DND-41 (cell line): ENCODE measurements around the gene COA6.

Source experiments
- ATAC-seq: fragments of 200-7000 bp; cut with Tn5 transposase; 3 replicates; pipeline ENCODE4 v1.9.1; 2021; ENCODE audit warnings: low read depth; ENCODE audit not compliant: insufficient read depth
- DNase-seq: peaks from one replicate; pipeline ENCODE4 v3.0.0-alpha.2; 2020
- H2AFZ ChIP-seq: 2 replicates; pipeline ENCODE4 v1.6.0; 2012; ENCODE audit warnings: low read depth, low read length
- H3K27ac ChIP-seq: 2 replicates; pipeline ENCODE4 v1.5.1; 2012; ENCODE audit warnings: low read length, inconsistent platforms
- H3K27me3 ChIP-seq: fragments of 200-600 bp; sonication (generic); 2 replicates; pipeline ENCODE4 v1.6.0; 2012; ENCODE audit warnings: low read length, mild to moderate bottlenecking, inconsistent platforms; ENCODE audit not compliant: insufficient read depth, poor library complexity
- H3K36me3 ChIP-seq: 2 replicates; pipeline ENCODE4 v1.5.1; 2012; ENCODE audit warnings: low read length, inconsistent platforms; ENCODE audit not compliant: insufficient read depth
- H3K4me1 ChIP-seq: 2 replicates; pipeline ENCODE4 v1.5.1; 2012; ENCODE audit warnings: mild to moderate bottlenecking, low read length; ENCODE audit not compliant: insufficient read depth
- H3K4me2 ChIP-seq: 2 replicates; pipeline ENCODE4 v1.6.0; 2012; ENCODE audit warnings: mild to moderate bottlenecking, moderate library complexity, low read length, inconsistent platforms; ENCODE audit not compliant: insufficient read depth
- H3K4me3 ChIP-seq, 2 experiments: fragments of 200-600 bp in 1 of 2; shearing (Covaris generic) in 1 of 2; 2 replicates each; pipeline ENCODE4 v1.5.1; 2012 to 2016; ENCODE audit warnings: inconsistent platforms in 2 of 2, low read length in 2 of 2, mild to moderate bottlenecking in 2 of 2, low read depth in 1 of 2, moderate library complexity in 1 of 2
- H3K79me2 ChIP-seq: 2 replicates; pipeline ENCODE4 v1.6.0; 2012; ENCODE audit warnings: low read length, inconsistent platforms; ENCODE audit not compliant: insufficient read depth
- H3K9ac ChIP-seq: 2 replicates; pipeline ENCODE4 v1.6.0; 2012; ENCODE audit warnings: low read depth, mild to moderate bottlenecking, inconsistent platforms, low read length, moderate library complexity
- H3K9me3 ChIP-seq: 2 replicates; pipeline ENCODE4 v1.5.1; 2012; ENCODE audit warnings: low read length, moderate library complexity, mild to moderate bottlenecking, inconsistent platforms; ENCODE audit not compliant: insufficient read depth, severe bottlenecking
- H4K20me1 ChIP-seq: 2 replicates; pipeline ENCODE4 v1.6.0; 2012; ENCODE audit warnings: low read length; ENCODE audit not compliant: insufficient read depth
- CTCF ChIP-seq: IDR thresholded peaks from 2 replicates; pipeline ENCODE4 v1.5.1; 2012; ENCODE audit warnings: borderline replicate concordance, low read length, moderate library complexity, mild to moderate bottlenecking; ENCODE audit not compliant: poor library complexity, severe bottlenecking; ENCODE audit errors: extremely low read depth
- EZH2 ChIP-seq: IDR thresholded peaks from 3 replicates; pipeline ENCODE4 v1.6.1; 2012; ENCODE audit warnings: borderline replicate concordance, low read depth, mild to moderate bottlenecking, moderate library complexity, low read length, inconsistent platforms; ENCODE audit not compliant: severe bottlenecking

COA6 gene

GRCh38 chr1:234342774-234343173 lies 30.5 kb upstream of the COA6 start:
- no peak for ATAC-seq
- TF ChIP-seq CTCF (no peak), EZH2 (no peak)

GRCh38 chr1:234345237-234345636 lies 28.0 kb upstream of the COA6 start:
- Histone ChIP-seq H3K36me3 (no peaks in the 10 kb centered on the region), H3K9ac (no peak overlapping the region), H3K4me3 (no peak overlapping the region), H3K9me3 (no peaks in the 10 kb centered on the region), H3K4me2 (no peak overlapping the region), H2AFZ (no peak overlapping the region), H4K20me1 (no peaks in the 10 kb centered on the region), H3K27me3 (no peaks in the 10 kb centered on the region), H3K4me1 (no peaks in the 10 kb centered on the region), H3K27ac (no peak overlapping the region), H3K79me2 (no peaks in the 10 kb centered on the region)
- DNase-seq (no peak), ATAC-seq (no peak)
- TF ChIP-seq EZH2 (no peak), CTCF (no peak)

More at GRCh38 chr1:234342774-234343173, 30.5 kb upstream of the COA6 start:
- no peak overlapping the region for H3K27ac ChIP-seq
- H3K4me1 ChIP-seq = no peaks in the 10 kb centered on the region
- no peaks in the 10 kb centered on the region for H3K79me2 ChIP-seq
- H2AFZ ChIP-seq = no peak overlapping the region
- no peaks in the 10 kb centered on the region for H3K9me3 ChIP-seq
- no peak overlapping the region for H3K4me3 ChIP-seq
- DNase-seq = no peak
- H3K9ac ChIP-seq = no peak overlapping the region
- no peak overlapping the region for H3K4me2 ChIP-seq
- H4K20me1 ChIP-seq = no peaks in the 10 kb centered on the region
- H3K27me3 ChIP-seq = no peaks in the 10 kb centered on the region
- H3K36me3 ChIP-seq = no peaks in the 10 kb centered on the region

- no peak overlapping the region for H3K27ac ChIP-seq
- H3K4me3 ChIP-seq = no peak overlapping the region
- peaks cover 3% of the 10 kb centered on the region for H3K27me3 ChIP-seq
- H4K20me1 ChIP-seq = no peaks in the 10 kb centered on the region
- H3K9ac ChIP-seq = no peak overlapping the region
- DNase-seq (no peak), ATAC-seq (no peak)
- no peaks in the 10 kb centered on the region for H3K9me3 ChIP-seq
- no peaks in the 10 kb centered on the region for H3K4me1 ChIP-seq
- H3K79me2 ChIP-seq = no peaks in the 10 kb centered on the region
- H3K4me2 ChIP-seq = no peak overlapping the region
- no peaks in the 10 kb centered on the region for H3K36me3 ChIP-seq
- H2AFZ ChIP-seq = no peak overlapping the region
- TF ChIP-seq CTCF (no peak), EZH2 (no peak)
Observed at GRCh38 chr1:234348964-234349363, 24.3 kb upstream of the COA6 start.
